Measurements from ENCODE around the gene CTNNA3. TPM values are rescaled to one million over a fixed set of nuclear protein-coding genes. Genes with fewer than 3 reads are reported as not detected.

Gene CTNNA3
- polyA plus RNA-seq, 1 donor from 2014 or later = 0.14 TPM

DNA sequence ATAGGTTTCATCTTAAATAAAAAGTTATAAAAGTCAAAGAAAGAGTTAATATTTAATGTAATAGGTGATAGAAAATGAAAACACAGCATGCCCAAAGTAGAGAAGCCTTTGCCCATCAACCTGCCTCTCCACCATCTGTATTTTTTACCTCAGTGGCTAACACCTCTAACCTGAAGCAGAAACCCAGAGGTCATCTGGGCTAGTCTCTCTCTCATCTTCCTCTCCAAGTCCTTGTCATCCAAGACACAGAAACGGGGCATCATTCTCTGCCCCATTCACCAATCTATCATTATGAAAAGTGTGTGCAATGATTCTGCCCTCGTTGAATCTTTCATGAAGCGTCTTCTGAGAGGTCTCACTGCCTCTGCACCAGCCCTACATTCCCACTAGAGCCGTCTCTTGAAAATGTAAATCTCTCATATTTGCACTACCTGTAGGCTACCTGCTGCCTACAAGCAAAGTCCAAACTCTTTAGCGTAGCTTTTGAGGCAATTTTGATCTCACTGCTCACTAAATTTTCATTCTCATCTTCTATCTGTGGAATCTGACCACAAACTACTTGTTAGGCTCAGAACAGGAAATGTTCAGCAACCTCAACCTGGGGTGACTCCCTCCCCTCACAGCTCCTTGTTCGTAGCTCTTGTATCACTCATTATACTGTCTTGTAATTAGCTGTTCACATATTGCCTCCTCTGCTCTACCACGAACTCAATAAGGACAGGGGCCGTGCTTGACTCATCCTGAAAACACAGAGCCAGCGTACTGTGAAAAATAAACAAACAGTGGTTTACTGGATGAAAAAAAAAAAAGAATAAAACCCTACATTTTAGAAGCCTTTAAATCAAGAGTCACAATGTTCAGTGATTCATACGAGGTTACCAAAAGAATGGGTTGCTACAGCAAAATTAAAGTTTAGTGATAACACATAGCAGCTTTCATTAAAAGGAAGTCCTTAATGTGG is 83.1 kb downstream of the CTNNA3 start:
- no peak overlapping the region for H3K27ac ChIP-seq (ENCODE audit: low read length)
- no peak overlapping the region for H2AFZ ChIP-seq (ENCODE audit: low read depth, low read length)
- no peaks in the 10 kb centered on the region for H4K20me1 ChIP-seq (ENCODE audit: insufficient read depth)
- no peaks in the 10 kb centered on the region for H3K36me3 ChIP-seq (ENCODE audit: insufficient read depth, low read length)
- no peak overlapping the region for H3K4me2 ChIP-seq (ENCODE audit: low read length)
- H3K27me3 ChIP-seq (ENCODE audit: insufficient read depth, low read depth, low read length) = no peaks in the 10 kb centered on the region
- H3K9ac ChIP-seq (ENCODE audit: low read length) = no peak overlapping the region
- H3F3A ChIP-seq (ENCODE audit: insufficient read depth, low read length, poor library complexity, severe bottlenecking) = no peaks in the 10 kb centered on the region
- no peaks in the 10 kb centered on the region for H3K9me3 ChIP-seq (ENCODE audit: low read length)
- TF ChIP-seq RAD21 (conservative IDR thresholded peaks at IDR 0.05) = no peak
- TF ChIP-seq POLR2AphosphoS5 (IDR thresholded peaks at IDR 0.05) = no peak
- no peak for TF ChIP-seq TAF1 (IDR thresholded peaks at IDR 0.05; ENCODE audit: low read depth)
- TF ChIP-seq EZH2 (IDR thresholded peaks at IDR 0.05; ENCODE audit: borderline replicate concordance, insufficient read depth, low read length, poor library complexity, severe bottlenecking) = no peak
- TF ChIP-seq, protein P1, sequence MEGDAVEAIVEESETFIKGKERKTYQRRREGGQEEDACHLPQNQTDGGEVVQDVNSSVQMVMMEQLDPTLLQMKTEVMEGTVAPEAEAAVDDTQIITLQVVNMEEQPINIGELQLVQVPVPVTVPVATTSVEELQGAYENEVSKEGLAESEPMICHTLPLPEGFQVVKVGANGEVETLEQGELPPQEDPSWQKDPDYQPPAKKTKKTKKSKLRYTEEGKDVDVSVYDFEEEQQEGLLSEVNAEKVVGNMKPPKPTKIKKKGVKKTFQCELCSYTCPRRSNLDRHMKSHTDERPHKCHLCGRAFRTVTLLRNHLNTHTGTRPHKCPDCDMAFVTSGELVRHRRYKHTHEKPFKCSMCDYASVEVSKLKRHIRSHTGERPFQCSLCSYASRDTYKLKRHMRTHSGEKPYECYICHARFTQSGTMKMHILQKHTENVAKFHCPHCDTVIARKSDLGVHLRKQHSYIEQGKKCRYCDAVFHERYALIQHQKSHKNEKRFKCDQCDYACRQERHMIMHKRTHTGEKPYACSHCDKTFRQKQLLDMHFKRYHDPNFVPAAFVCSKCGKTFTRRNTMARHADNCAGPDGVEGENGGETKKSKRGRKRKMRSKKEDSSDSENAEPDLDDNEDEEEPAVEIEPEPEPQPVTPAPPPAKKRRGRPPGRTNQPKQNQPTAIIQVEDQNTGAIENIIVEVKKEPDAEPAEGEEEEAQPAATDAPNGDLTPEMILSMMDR (IDR thresholded peaks at IDR 0.05; ENCODE audit: poor library complexity, severe bottlenecking) = no peak
- TF ChIP-seq SMC3 (conservative IDR thresholded peaks at IDR 0.05; ENCODE audit: poor library complexity) = no peak
- no peaks in the 10 kb centered on the region for H3K79me2 ChIP-seq (replicated peaks; ENCODE audit: insufficient read depth, low read length)
- no peak overlapping the region for H3K4me3 ChIP-seq (ENCODE audit: low read length)
- no peaks in the 10 kb centered on the region for H3K9me2 ChIP-seq (ENCODE audit: insufficient read depth, low read length)

DNA sequence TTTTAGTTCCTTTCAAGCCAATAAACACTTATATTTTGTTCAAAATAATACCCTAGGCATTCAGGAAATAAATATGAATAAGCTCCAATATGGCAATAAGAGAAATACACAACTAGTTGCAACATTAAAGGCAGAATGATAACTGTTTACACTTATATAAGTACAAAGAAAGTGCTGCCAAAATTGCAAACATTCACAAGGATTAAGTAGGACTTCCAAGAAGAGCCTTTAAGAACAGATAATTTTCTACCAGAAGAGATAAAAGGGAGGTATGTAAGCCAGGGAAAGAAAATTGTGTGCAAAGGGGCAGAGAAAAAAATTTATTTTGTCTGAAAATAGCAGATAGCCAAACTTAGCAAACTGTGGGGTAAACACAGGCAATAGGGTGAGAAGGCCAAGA is 83.8 kb downstream of the CTNNA3 start:
- H2AFZ ChIP-seq (ENCODE audit: low read depth, low read length) = no peak overlapping the region
- H3K9me3 ChIP-seq (ENCODE audit: low read length) = no peaks in the 10 kb centered on the region
- no peak overlapping the region for H3K4me2 ChIP-seq (ENCODE audit: low read length)
- H3F3A ChIP-seq (ENCODE audit: insufficient read depth, low read length, poor library complexity, severe bottlenecking) = no peaks in the 10 kb centered on the region
- TF ChIP-seq SMC3 (conservative IDR thresholded peaks at IDR 0.05; ENCODE audit: poor library complexity) (no peak), TAF1 (IDR thresholded peaks at IDR 0.05; ENCODE audit: low read depth) (no peak), POLR2AphosphoS5 (IDR thresholded peaks at IDR 0.05) (no peak), MXI1 (conservative IDR thresholded peaks at IDR 0.05; ENCODE audit: poor library complexity, severe bottlenecking) (no peak), EP300 (conservative IDR thresholded peaks at IDR 0.05; ENCODE audit: poor library complexity, severe bottlenecking) (no peak), EZH2 (IDR thresholded peaks at IDR 0.05; ENCODE audit: borderline replicate concordance, insufficient read depth, low read length, poor library complexity, severe bottlenecking) (no peak), RAD21 (conservative IDR thresholded peaks at IDR 0.05) (no peak)
- TF ChIP-seq, protein P1 (IDR thresholded peaks at IDR 0.05; ENCODE audit: poor library complexity, severe bottlenecking) = no peak
- TF ChIP-seq, protein P2, sequence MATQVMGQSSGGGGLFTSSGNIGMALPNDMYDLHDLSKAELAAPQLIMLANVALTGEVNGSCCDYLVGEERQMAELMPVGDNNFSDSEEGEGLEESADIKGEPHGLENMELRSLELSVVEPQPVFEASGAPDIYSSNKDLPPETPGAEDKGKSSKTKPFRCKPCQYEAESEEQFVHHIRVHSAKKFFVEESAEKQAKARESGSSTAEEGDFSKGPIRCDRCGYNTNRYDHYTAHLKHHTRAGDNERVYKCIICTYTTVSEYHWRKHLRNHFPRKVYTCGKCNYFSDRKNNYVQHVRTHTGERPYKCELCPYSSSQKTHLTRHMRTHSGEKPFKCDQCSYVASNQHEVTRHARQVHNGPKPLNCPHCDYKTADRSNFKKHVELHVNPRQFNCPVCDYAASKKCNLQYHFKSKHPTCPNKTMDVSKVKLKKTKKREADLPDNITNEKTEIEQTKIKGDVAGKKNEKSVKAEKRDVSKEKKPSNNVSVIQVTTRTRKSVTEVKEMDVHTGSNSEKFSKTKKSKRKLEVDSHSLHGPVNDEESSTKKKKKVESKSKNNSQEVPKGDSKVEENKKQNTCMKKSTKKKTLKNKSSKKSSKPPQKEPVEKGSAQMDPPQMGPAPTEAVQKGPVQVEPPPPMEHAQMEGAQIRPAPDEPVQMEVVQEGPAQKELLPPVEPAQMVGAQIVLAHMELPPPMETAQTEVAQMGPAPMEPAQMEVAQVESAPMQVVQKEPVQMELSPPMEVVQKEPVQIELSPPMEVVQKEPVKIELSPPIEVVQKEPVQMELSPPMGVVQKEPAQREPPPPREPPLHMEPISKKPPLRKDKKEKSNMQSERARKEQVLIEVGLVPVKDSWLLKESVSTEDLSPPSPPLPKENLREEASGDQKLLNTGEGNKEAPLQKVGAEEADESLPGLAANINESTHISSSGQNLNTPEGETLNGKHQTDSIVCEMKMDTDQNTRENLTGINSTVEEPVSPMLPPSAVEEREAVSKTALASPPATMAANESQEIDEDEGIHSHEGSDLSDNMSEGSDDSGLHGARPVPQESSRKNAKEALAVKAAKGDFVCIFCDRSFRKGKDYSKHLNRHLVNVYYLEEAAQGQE (IDR thresholded peaks at IDR 0.05; ENCODE audit: borderline replicate concordance) = no peak
- H3K79me2 ChIP-seq (replicated peaks; ENCODE audit: insufficient read depth, low read length) = no peaks in the 10 kb centered on the region
- no peak overlapping the region for H3K9ac ChIP-seq (ENCODE audit: low read length)
- H3K9me2 ChIP-seq (ENCODE audit: insufficient read depth, low read length) = no peaks in the 10 kb centered on the region
- no peaks in the 10 kb centered on the region for H4K20me1 ChIP-seq (ENCODE audit: insufficient read depth)
- H3K27me3 ChIP-seq (ENCODE audit: insufficient read depth, low read depth, low read length) = no peaks in the 10 kb centered on the region
- H3K27ac ChIP-seq (ENCODE audit: low read length) = no peak overlapping the region
- H3K4me3 ChIP-seq (ENCODE audit: low read length) = no peak overlapping the region
- no peaks in the 10 kb centered on the region for H3K36me3 ChIP-seq (ENCODE audit: insufficient read depth, low read length)
